Naive thymus-derived CD4-positive, alpha-beta T cell (primary cell): ENCODE results near the gene NRAS. TPM values are rescaled to one million over a fixed set of nuclear protein-coding genes. Genes with fewer than 3 reads are reported as not detected.

ENCODE experiments used
- ATAC-seq: fragments of 150-1000 bp; cut with Tn5 transposase; 2 replicates; pipeline ENCODE4 v1.10.0; 2021; ENCODE audit warnings: mild to moderate bottlenecking, moderate library complexity
- CTCF ChIA-PET: fragments of 350-600 bp; sonication (Branson Sonifier 250); formaldehyde crosslinking; loops from one replicate; lab custom pipeline; 2021; ENCODE audit warnings: antibody characterized with exemption; lab: Charles Lee
- POLR2A ChIA-PET: fragments of 350-600 bp; sonication (Branson Sonifier 250); formaldehyde crosslinking; loops from one replicate; lab custom pipeline; 2021; ENCODE audit warnings: antibody characterized with exemption, inconsistent platforms; lab: Charles Lee
- DNase-seq, 9 donors: peaks; one replicate each; pipeline versions ENCODE4 v3.0.0 to v3.0.0-alpha.2; 2020 to 2022; ENCODE audit warnings: mixed read lengths in 1 of 9
- H3K27ac ChIP-seq: one replicate; pipeline ENCODE4 v1.7.0; 2013; ENCODE audit warnings: mild to moderate bottlenecking, low read depth, low read length, moderate library complexity
- H3K27me3 ChIP-seq, 2 donors: one replicate each; pipeline ENCODE4 v1.7.0; 2013; ENCODE audit warnings: low read length in 2 of 2, mild to moderate bottlenecking in 2 of 2, moderate library complexity in 2 of 2; ENCODE audit not compliant: control insufficient read depth in 2 of 2, insufficient read depth in 2 of 2
- H3K36me3 ChIP-seq, 3 experiments: 1 replicate in 2 of 3; 2 replicates in 1 of 3; pipeline ENCODE4 v1.7.0; 2013; ENCODE audit warnings: low read length in 3 of 3, mild to moderate bottlenecking in 3 of 3, moderate library complexity in 1 of 3; ENCODE audit not compliant: insufficient read depth in 3 of 3, control insufficient read depth in 2 of 3
- H3K4me1 ChIP-seq, 2 donors: one replicate each; pipeline ENCODE4 v1.7.0; 2013; ENCODE audit warnings: low read length in 2 of 2, mild to moderate bottlenecking in 2 of 2, moderate library complexity in 1 of 2; ENCODE audit not compliant: control insufficient read depth in 2 of 2, insufficient read depth in 2 of 2
- H3K4me3 ChIP-seq: 2 replicates; pipeline ENCODE4 v1.7.0; 2013; ENCODE audit warnings: mild to moderate bottlenecking, low read length
- H3K9me3 ChIP-seq, 3 experiments: 1 replicate in 2 of 3; 2 replicates in 1 of 3; pipeline ENCODE4 v1.7.0; 2013; ENCODE audit warnings: low read length in 3 of 3; ENCODE audit not compliant: control insufficient read depth in 2 of 3
- H3K27ac Mint-ChIP-seq, 9 donors: one replicate each; pipeline ENCODE4 v1.8.0; 2020 to 2022; ENCODE audit warnings: mixed read lengths in 9 of 9, mild to moderate bottlenecking in 8 of 9, moderate library complexity in 5 of 9, inconsistent platforms in 2 of 9
- H3K27me3 Mint-ChIP-seq, 5 donors: one replicate each; pipeline ENCODE4 v1.8.0; 2021 to 2022; ENCODE audit warnings: mixed read lengths in 5 of 5, mild to moderate bottlenecking in 1 of 5
- H3K36me3 Mint-ChIP-seq, 5 donors: one replicate each; pipeline ENCODE4 v1.8.0; 2020 to 2022; ENCODE audit warnings: mixed read lengths in 5 of 5, mild to moderate bottlenecking in 3 of 5, inconsistent platforms in 1 of 5
- H3K4me1 Mint-ChIP-seq, 7 donors: one replicate each; pipeline ENCODE4 v1.8.0; 2020 to 2022; ENCODE audit warnings: mixed read lengths in 7 of 7, mild to moderate bottlenecking in 3 of 7, inconsistent platforms in 1 of 7
- H3K4me3 Mint-ChIP-seq, 10 donors: one replicate each; pipeline ENCODE4 v1.8.0; 2020 to 2022; ENCODE audit warnings: mild to moderate bottlenecking in 10 of 10, mixed read lengths in 10 of 10, moderate library complexity in 6 of 10, inconsistent platforms in 2 of 10
- H3K9me3 Mint-ChIP-seq, 11 donors: one replicate each; pipeline ENCODE4 v1.8.0; 2020 to 2022; ENCODE audit warnings: mixed read lengths in 11 of 11, mild to moderate bottlenecking in 4 of 11, inconsistent platforms in 1 of 11, moderate library complexity in 1 of 11
- intact Hi-C, 2 donors: fragments of 100-400 bp; cut with micrococcal nuclease; formaldehyde crosslinking; loops; one replicate each; pipeline ENCODE4 v1.15.1; 2023
- polyA plus RNA-seq, 2 donors: library from polyadenylated mRNA; unstranded; fragments of 300-500 nt; fragmentation: Illumina TruSeq; gene quantifications; one replicate each; pipeline ENCODE4 v1.2.3, GENCODE V29; 2021
- total RNA-seq, 6 experiments: library from RNA in 5 of 6; stranded (reverse) in 5 of 6; gene quantifications; 1 replicate in 5 of 6; 2 replicates in 1 of 6; pipeline ENCODE4 v1.2.3 and lab custom pipeline; 2021 to 2026

NRAS gene
- total and polyA plus RNA-seq, 7 experiments from 2014 or later, result 15.7 to 56.0 (median 23.4) TPM

DNA sequence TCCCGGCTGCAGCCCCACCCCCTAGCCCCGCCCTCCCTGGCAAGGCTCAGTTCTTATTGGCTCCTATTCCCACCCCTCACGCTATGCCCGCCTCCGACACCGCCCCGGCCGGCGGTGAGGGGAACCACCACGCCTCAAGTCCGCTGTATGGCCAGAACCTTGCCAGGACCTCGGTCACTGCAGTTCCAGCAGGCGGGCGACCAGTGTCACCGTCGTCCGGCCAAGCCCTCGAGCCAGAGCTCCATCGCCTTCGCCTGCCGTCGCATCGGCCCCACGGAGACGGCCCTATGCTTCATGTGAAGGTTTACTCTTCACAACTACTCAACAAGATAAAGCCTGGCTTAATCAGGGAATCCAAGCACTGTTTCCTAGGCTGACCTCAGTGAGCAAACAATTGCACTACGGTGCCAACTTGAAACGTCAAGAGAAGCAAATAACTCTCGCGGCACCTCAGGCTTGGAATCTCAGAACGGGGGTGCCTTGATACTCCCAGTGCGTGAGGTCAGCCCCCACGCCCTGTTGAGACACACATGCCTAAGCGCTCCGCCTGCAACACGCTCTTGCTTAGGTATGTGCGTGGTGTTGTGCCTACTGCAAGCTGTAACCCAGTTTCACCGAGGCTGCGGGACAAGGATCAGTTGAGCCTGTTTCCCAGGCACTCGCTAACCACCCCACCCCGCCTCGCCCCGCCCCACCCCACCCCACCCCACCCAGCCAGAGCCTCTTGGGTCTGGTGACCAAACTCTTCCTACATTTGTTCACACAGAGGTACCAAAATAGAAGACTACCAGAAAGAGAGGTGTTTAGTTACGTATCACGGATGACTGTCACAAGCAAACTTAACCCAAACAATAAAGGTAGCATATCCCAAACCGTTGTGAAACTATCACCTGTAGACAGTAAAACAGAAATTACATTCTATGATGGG lies 46.2 kb downstream of the NRAS start:
- Mint-ChIP-seq H3K27ac (peak overlapping the region in 7 of 9 donors; percentile 58 to 91 (median 82)), H3K36me3 (peaks cover 0 to 3% (median 0%) of the 10 kb centered on the region in 5 donors), H3K9me3 (peaks cover 0 to 1% (median 0%) of the 10 kb centered on the region in 11 donors), H3K4me3 (peak overlapping the region; percentile 84 to 98 (median 96)), H3K4me1 (peaks cover 0 to 16% (median 9%) of the 10 kb centered on the region in 7 donors), H3K27me3 (peaks cover 2 to 60% (median 14%) of the 10 kb centered on the region in 5 donors)
- H3K36me3 ChIP-seq, result no peaks in the 10 kb centered on the region
- H3K4me1 ChIP-seq, result no peaks in the 10 kb centered on the region
- CTCF ChIA-PET, result interaction anchor here (1.4 kb wide), 1 partner anchor 835 kb away, joined by 3 read pairs; no protein-coding TSS in a partner anchor
- POLR2A ChIA-PET, result interaction anchor here (1.5 kb wide), 1 partner anchor 160 kb away, joined by 4 read pairs; the partner anchor contains the start of gene TRIM33
- peak overlapping the region; percentile 45 for H3K27ac ChIP-seq
- no peaks in the 10 kb centered on the region for H3K27me3 ChIP-seq
- peak; percentile 60 to 84 (median 76) for DNase-seq
- no peaks in the 10 kb centered on the region for H3K9me3 ChIP-seq
- peak overlapping the region; percentile 77 for H3K4me3 ChIP-seq
- ATAC-seq, result peak; percentile 99
- intact Hi-C loops, result loop anchor here (1.0 to 10.0 kb wide), 12 partner anchors 46 to 1598 kb away; partner anchors contain the start of genes BCAS2 (in 2 of the 2), CSDE1 (in 2 of the 2), NRAS (in 2 of the 2) and LRIG2 (in 1 of the 2)

DNA sequence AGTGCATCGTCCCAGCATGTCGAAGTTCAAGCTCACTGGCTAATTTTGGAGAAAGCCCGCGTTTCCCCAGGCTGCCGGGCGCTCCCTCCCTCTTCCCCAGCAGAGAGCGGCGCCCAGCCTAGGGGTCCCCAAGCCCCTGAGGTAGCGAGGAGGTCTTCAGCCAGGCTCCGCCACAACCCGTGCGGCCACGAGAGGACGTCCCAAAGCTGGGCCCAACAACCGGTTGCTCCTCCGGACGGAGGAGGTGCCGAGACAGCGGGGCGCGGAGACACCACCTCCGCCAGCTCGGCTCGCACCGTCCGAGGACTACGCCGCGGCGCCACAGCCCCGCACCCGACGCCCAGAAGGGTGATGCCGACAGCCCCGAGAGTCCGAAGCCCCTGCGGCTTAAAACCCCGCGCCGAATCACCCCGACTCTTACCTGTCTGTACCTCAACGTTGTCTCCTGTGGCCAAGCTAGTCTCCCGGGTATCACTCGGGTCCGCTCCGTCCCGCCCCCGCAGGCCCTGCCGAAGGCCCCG lies 46.9 kb downstream of the NRAS start, which contains the start of gene DENND2C:
Gene DENND2C, minus strand, starts transcription at position 488 of the 521 bp plus-strand sequence. CDS start 44,065 bp downstream, outside the sequence.
- H3K36me3 ChIP-seq, result no peaks in the 10 kb centered on the region
- H3K4me1 ChIP-seq, result no peaks in the 10 kb centered on the region
- peak within 1 kb of the TSS; percentile 45 for H3K27ac ChIP-seq

DNA sequence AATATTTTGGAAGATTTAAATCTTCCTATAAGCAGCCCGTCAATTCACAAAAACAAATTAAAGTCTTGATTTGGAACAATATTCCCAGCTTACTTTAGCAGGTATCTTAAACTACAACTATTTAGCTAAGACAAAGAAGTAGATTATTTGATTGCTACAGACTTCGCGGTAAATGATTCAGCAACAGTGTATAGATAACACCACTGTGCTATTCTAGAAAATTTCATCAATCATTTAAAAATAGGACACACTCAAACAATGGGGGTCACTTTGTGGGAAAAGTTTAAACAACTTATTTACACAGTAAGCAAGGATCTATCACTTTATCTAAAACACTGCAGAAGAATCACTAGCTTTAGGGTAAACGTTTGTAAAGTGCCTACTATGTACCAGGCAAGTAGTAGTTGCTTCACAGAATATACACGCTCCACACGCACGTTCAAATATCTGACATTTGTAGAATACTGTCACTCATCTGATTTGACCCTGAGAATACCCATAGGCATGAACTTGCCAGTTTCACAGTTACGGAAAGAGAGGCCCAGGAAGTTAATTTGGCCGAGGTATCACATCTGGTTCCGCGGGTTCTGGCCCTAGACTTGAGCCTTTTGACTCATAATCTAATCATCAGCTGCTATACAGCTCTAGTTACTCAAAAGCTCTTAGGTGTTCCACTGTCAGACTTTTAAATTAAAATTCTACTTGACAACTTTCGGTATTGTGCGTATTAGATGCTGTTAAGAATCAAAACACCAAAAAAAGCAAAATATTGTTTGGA lies 47.6 kb downstream of the NRAS start:
- Histone ChIP-seq H3K27me3 (no peaks in the 10 kb centered on the region), H3K4me1 (no peaks in the 10 kb centered on the region), H3K36me3 (no peaks in the 10 kb centered on the region), H3K9me3 (no peaks in the 10 kb centered on the region), H3K4me3 (peak overlapping the region; percentile 77), H3K27ac (peak overlapping the region; percentile 45)
- intact Hi-C loops, result no loop called here
- H3K36me3 Mint-ChIP-seq, result peaks cover 0 to 3% (median 0%) of the 10 kb centered on the region in 5 donors
- peaks cover 0 to 52% (median 12%) of the 10 kb centered on the region in 5 donors for H3K27me3 Mint-ChIP-seq
- H3K9me3 Mint-ChIP-seq, result peaks cover 0 to 1% (median 0%) of the 10 kb centered on the region in 11 donors
- ChIA-PET POLR2A (interaction anchor here (1.0 to 1.5 kb wide), 2 partner anchors 112 to 158 kb away, joined by 3 to 4 read pairs; partner anchors contain the start of genes SIKE1 and TRIM33), CTCF (interaction anchor here (0.6 to 1.6 kb wide), 3 partner anchors 46 to 322 kb away, joined by 3 to 6 read pairs (median 3); no protein-coding TSS in a partner anchor)
- peak in 2 of 9 donors; percentile 1 to 5 for DNase-seq
- peak overlapping the region in 6 of 9 donors; percentile 16 to 85 (median 55) for H3K27ac Mint-ChIP-seq
- H3K4me1 Mint-ChIP-seq, result peaks cover 0 to 16% (median 9%) of the 10 kb centered on the region in 7 donors
- H3K4me3 Mint-ChIP-seq, result peak overlapping the region; percentile 84 to 98 (median 96)
- no peak for ATAC-seq

More for the DNA sequence above, 46.9 kb downstream of the NRAS start, which contains the start of gene DENND2C:
- POLR2A ChIA-PET, result interaction anchor here (1.5 kb wide), 1 partner anchor 159 kb away, joined by 4 read pairs; the partner anchor contains the start of gene TRIM33
- H3K9me3 ChIP-seq, result no peaks in the 10 kb centered on the region
- ATAC-seq (peak; percentile 62), DNase-seq (no peak)
- peaks cover 0 to 16% (median 9%) of the 10 kb centered on the region in 7 donors for H3K4me1 Mint-ChIP-seq
- H3K27ac Mint-ChIP-seq, result peak within 1 kb of the TSS in 7 of 9 donors; percentile 58 to 91 (median 82)
- peak within 1 kb of the TSS; percentile 84 to 98 (median 96) for H3K4me3 Mint-ChIP-seq
- peaks cover 0 to 3% (median 0%) of the 10 kb centered on the region in 5 donors for H3K36me3 Mint-ChIP-seq
- peaks cover 0 to 1% (median 0%) of the 10 kb centered on the region in 11 donors for H3K9me3 Mint-ChIP-seq
- peaks cover 0 to 56% (median 12%) of the 10 kb centered on the region in 5 donors for H3K27me3 Mint-ChIP-seq
- H3K27me3 ChIP-seq, result no peaks in the 10 kb centered on the region
- peak within 1 kb of the TSS; percentile 77 for H3K4me3 ChIP-seq
- CTCF ChIA-PET, result interaction anchor here (0.6 to 1.6 kb wide), 3 partner anchors 47 to 323 kb away, joined by 3 to 6 read pairs (median 3); no protein-coding TSS in a partner anchor
- intact Hi-C loops, result loop anchor here (1.0 to 10.0 kb wide), 12 partner anchors 47 to 1597 kb away; partner anchors contain the start of genes BCAS2 (in 2 of the 2), CSDE1 (in 2 of the 2), NRAS (in 2 of the 2) and LRIG2 (in 1 of the 2)

DNA sequence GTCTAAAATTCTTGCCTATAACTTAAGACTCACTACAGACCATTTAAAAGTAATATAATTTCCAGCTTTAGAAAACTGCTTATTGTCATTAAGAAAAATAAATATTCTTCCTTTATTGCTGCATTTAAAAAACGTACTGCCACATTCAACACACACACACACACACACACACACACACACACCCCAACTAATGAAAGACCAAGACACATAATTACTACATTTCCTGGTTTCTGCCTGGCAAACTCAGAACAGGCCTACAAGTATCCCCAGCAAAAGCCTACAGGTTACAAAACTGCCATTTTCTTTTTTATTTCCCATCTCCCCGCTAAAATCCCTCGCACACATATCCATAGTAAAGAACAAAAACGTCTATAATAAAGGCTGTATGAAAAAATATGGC lies 48.2 kb downstream of the NRAS start:
- intact Hi-C loops, result no loop called here
- H3K4me3 Mint-ChIP-seq, result peak overlapping the region in 6 of 10 donors; percentile 2 to 98 (median 90)

DNA sequence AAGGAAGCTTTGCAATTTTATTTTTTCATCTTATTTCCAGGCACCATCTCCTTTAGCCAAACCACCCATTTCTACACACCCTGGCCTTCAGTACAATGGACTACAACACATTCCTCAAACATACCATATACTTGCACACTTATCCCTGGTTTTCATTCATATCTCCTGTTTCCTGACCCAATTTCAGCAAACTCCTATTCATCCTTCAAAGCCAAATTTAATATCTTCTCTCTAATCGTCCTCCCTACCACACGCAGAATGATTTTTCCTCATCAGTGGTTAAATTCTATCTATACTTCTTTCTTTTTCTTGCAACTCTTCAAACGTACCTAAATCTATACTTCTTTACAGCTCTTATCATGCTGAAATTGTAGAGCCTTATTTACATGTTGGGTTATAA lies 49.6 kb downstream of the NRAS start:
- ATAC-seq (no peak), DNase-seq (no peak)
- ChIA-PET POLR2A (no interaction called here), CTCF (no interaction called here)
- H3K4me1 ChIP-seq, result no peaks in the 10 kb centered on the region
- intact Hi-C loops, result no loop called here
- no peak overlapping the region for H3K27ac ChIP-seq
- no peaks in the 10 kb centered on the region for H3K9me3 ChIP-seq
- Mint-ChIP-seq H3K27me3 (peaks cover 0 to 43% (median 9%) of the 10 kb centered on the region in 5 donors), H3K36me3 (peaks cover 0 to 3% (median 0%) of the 10 kb centered on the region in 5 donors), H3K27ac (no peak overlapping the region), H3K4me1 (peaks cover 0 to 16% (median 9%) of the 10 kb centered on the region in 7 donors), H3K4me3 (no peak overlapping the region), H3K9me3 (peaks cover 0 to 1% (median 0%) of the 10 kb centered on the region in 11 donors)
- H3K4me3 ChIP-seq, result no peak overlapping the region
- H3K27me3 ChIP-seq, result no peaks in the 10 kb centered on the region
- H3K36me3 ChIP-seq, result no peaks in the 10 kb centered on the region

More for the DNA sequence above, 48.2 kb downstream of the NRAS start:
- H3K27me3 ChIP-seq, result no peaks in the 10 kb centered on the region
- POLR2A ChIA-PET, result interaction anchor here (1.0 kb wide), 1 partner anchor 112 kb away, joined by 3 read pairs; the partner anchor contains the start of gene SIKE1
- no peaks in the 10 kb centered on the region for H3K36me3 ChIP-seq
- Mint-ChIP-seq H3K4me1 (peaks cover 0 to 16% (median 9%) of the 10 kb centered on the region in 7 donors), H3K9me3 (peaks cover 0 to 1% (median 0%) of the 10 kb centered on the region in 11 donors), H3K27me3 (peaks cover 0 to 48% (median 10%) of the 10 kb centered on the region in 5 donors), H3K36me3 (peaks cover 0 to 3% (median 0%) of the 10 kb centered on the region in 5 donors), H3K27ac (peak overlapping the region in 2 of 9 donors; percentile 36 to 85)
- no peak overlapping the region for H3K27ac ChIP-seq
- no peak overlapping the region for H3K4me3 ChIP-seq
- no peaks in the 10 kb centered on the region for H3K4me1 ChIP-seq
- CTCF ChIA-PET, result interaction anchor here (1.6 kb wide), 1 partner anchor 321 kb away, joined by 6 read pairs; no protein-coding TSS in a partner anchor
- ATAC-seq (no peak), DNase-seq (no peak)
- H3K9me3 ChIP-seq, result no peaks in the 10 kb centered on the region
